ENCODE results near the gene PLEKHM3. TPM values are rescaled to one million over a fixed set of nuclear protein-coding genes. Genes with fewer than 3 reads are reported as not detected.

The PLEKHM3 gene
- total and polyA plus RNA-seq, 2 of the 13 experiments (the other 11 are each of a cell fraction or from before 2014, with no cell fraction given) = 4.5 to 4.7 TPM

GRCh38 chr2:208025037-208025813 is at the start of gene PLEKHM3 (continued):
- TF ChIP-seq, protein P1, sequence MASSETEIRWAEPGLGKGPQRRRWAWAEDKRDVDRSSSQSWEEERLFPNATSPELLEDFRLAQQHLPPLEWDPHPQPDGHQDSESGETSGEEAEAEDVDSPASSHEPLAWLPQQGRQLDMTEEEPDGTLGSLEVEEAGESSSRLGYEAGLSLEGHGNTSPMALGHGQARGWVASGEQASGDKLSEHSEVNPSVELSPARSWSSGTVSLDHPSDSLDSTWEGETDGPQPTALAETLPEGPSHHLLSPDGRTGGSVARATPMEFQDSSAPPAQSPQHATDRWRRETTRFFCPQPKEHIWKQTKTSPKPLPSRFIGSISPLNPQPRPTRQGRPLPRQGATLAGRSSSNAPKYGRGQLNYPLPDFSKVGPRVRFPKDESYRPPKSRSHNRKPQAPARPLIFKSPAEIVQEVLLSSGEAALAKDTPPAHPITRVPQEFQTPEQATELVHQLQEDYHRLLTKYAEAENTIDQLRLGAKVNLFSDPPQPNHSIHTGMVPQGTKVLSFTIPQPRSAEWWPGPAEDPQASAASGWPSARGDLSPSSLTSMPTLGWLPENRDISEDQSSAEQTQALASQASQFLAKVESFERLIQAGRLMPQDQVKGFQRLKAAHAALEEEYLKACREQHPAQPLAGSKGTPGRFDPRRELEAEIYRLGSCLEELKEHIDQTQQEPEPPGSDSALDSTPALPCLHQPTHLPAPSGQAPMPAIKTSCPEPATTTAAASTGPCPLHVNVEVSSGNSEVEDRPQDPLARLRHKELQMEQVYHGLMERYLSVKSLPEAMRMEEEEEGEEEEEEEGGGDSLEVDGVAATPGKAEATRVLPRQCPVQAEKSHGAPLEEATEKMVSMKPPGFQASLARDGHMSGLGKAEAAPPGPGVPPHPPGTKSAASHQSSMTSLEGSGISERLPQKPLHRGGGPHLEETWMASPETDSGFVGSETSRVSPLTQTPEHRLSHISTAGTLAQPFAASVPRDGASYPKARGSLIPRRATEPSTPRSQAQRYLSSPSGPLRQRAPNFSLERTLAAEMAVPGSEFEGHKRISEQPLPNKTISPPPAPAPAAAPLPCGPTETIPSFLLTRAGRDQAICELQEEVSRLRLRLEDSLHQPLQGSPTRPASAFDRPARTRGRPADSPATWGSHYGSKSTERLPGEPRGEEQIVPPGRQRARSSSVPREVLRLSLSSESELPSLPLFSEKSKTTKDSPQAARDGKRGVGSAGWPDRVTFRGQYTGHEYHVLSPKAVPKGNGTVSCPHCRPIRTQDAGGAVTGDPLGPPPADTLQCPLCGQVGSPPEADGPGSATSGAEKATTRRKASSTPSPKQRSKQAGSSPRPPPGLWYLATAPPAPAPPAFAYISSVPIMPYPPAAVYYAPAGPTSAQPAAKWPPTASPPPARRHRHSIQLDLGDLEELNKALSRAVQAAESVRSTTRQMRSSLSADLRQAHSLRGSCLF (CRISPR knock-in tag; IDR thresholded peaks at IDR 0.05; ENCODE audit: borderline replicate concordance) = no peak
- 0 out of 4 replicates have a peak, but pooled peaks of 1 of the 2 experiments have one; percentile 5 for TF ChIP-seq MAFK (conservative IDR thresholded peaks at IDR 0.05 in 1 of 2, IDR thresholded peaks at IDR 0.05 in 1 of 2; ENCODE audit: low read length in 2 of 2)
- TF ChIP-seq ZC3H4 (CRISPR knock-in tag; IDR thresholded peaks at IDR 0.05; ENCODE audit: borderline replicate concordance) = no peak
- TF ChIP-seq MBD4 (IDR thresholded peaks at IDR 0.05; ENCODE audit: borderline replicate concordance, low read length) = peak; percentile 80; the same call in 1 of the 2 replicates
- TF ChIP-seq ZNF720 (CRISPR knock-in tag; IDR thresholded peaks at IDR 0.05) = no peak
- TF ChIP-seq ZNF567 (CRISPR knock-in tag; IDR thresholded peaks at IDR 0.05; ENCODE audit: borderline replicate concordance) = peak; percentile 99
- no peak for TF ChIP-seq TRIM22 (IDR thresholded peaks at IDR 0.05)
- peak; percentile 79; the same call in 1 of the 2 replicates for TF ChIP-seq NR2F2 (IDR thresholded peaks at IDR 0.05; ENCODE audit: borderline replicate concordance, low read depth)
- TF ChIP-seq ZFP91 (CRISPR knock-in tag; IDR thresholded peaks at IDR 0.05; ENCODE audit: borderline replicate concordance) = peak; percentile 98
- TF ChIP-seq NFKB2 (CRISPR knock-in tag; IDR thresholded peaks at IDR 0.05; ENCODE audit: borderline replicate concordance) = peak; percentile 98
- peak; percentile 93 for TF ChIP-seq KLF11 (CRISPR knock-in tag; IDR thresholded peaks at IDR 0.05)
- peak; percentile 97 for TF ChIP-seq ZNF891 (CRISPR knock-in tag; IDR thresholded peaks at IDR 0.05)
- TF ChIP-seq ZNF329 (CRISPR knock-in tag; IDR thresholded peaks at IDR 0.05; ENCODE audit: low read depth) = peak; percentile 85
- peak; percentile 98 for TF ChIP-seq ZNF781 (CRISPR knock-in tag; IDR thresholded peaks at IDR 0.05; ENCODE audit: borderline replicate concordance, not compliant biosample characterization)
- peak; percentile 93; the same call in 1 of the 2 replicates for TF ChIP-seq MIER3 (CRISPR knock-in tag; IDR thresholded peaks at IDR 0.05; ENCODE audit: borderline replicate concordance)
- peak; percentile 98 for TF ChIP-seq ZNF883 (CRISPR knock-in tag; IDR thresholded peaks at IDR 0.05; ENCODE audit: not compliant biosample characterization)
- peak; percentile 88; the same call in 1 of the 2 replicates for TF ChIP-seq ZNF224 (CRISPR knock-in tag; IDR thresholded peaks at IDR 0.05)
- TF ChIP-seq HDAC6 (IDR thresholded peaks at IDR 0.05; ENCODE audit: low read depth, low read length) = no peak
- TF ChIP-seq MAFG (CRISPR knock-in tag; IDR thresholded peaks at IDR 0.05) = no peak; the same call in 1 of the 2 replicates

All from HepG2 (cell line).